Stimulated activated CD8-positive, alpha-beta memory T cell treated with anti-CD3 and anti-CD28 coated beads, Interleukin-15, amount 100 ng/mL, for 4 hours (primary cell): ENCODE results near the gene CBLL1.

Experiments
- DNase-seq, 2 donors: peaks; one replicate each; pipeline ENCODE4 v3.0.0-alpha.2; 2020; ENCODE audit warnings: low read depth in 2 of 2

CBLL1 gene

DNA sequence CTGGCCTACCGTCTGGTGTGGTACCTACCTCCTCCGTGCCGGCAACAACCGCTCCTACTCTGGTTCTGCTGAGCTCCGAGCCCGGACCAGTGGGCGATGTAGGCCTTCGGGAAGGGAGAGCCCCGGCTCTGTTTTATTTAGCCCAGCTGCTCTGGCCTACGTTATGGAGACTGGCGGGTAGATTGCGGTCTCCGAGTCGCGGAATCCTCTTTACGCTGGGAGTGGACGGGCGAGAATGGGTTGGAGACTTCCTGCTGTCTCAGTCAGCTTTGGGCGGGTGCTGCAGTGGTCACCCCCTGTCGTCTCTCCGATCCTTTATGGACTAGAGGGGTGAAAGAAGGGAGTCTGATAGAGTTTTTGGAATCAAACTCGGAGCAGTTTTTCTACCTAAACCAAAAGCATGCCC is 406 bp downstream of the CBLL1 start:
- DNase-seq: no peak

GRCh38 chr7:107746006-107746405 is 2.1 kb downstream of the CBLL1 start:
- DNase-seq: no peak

DNA sequence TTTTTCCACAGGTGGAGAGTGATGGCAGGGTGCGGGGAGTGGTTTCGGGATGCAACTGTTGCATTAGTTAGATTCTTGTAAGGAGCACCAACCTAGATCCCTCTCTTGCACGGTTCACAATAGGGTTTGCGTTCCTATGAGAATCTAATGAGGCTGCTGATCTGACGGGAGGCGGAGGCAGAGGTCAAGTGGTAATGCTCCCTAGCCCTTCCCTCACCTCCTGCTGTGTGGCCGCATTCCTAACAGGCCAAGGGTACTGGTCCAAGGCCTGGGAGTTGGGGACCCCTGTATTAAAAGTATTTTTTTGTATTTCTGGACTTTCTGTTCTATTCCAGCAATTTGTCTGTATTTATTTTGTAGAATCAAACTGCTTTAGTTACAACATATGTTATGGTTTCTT is 7.2 kb downstream of the CBLL1 start:
- DNase-seq: no peak

- no peak for DNase-seq
These were observed 10.7 kb downstream of the CBLL1 start for GRCh38 chr7:107754642-107755041.

- DNase-seq: no peak
These were observed 14.7 kb downstream of the CBLL1 start for GRCh38 chr7:107758667-107759066.

GRCh38 chr7:107767391-107767790 is 23.4 kb downstream of the CBLL1 start:
- no peak for DNase-seq

GRCh38 chr7:107768263-107768662 is 24.3 kb downstream of the CBLL1 start:
- no peak for DNase-seq

GRCh38 chr7:107773027-107773426 is 29.1 kb downstream of the CBLL1 start:
- DNase-seq: no peak

GRCh38 chr7:107777702-107778101 is 33.8 kb downstream of the CBLL1 start:
- DNase-seq: no peak

DNA sequence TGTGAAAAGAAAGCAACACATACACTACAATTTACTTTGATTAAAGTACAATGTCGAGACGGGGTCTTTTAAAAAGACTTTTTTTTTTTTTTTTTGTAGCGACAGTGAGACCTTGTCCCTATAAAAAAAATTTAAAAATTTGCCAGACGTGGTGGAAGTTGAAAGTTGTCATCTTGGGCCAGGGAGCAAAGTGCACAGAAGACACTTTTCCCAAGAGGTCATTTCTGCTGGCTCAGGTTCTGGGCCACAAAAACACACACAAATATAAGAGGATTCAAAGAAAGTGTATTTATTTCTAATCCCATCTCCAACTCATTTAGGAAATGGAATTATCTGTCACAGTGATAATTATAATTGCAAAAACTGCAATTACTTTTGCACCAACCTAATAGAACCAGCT is 34.3 kb downstream of the CBLL1 start:
- DNase-seq: no peak

DNA sequence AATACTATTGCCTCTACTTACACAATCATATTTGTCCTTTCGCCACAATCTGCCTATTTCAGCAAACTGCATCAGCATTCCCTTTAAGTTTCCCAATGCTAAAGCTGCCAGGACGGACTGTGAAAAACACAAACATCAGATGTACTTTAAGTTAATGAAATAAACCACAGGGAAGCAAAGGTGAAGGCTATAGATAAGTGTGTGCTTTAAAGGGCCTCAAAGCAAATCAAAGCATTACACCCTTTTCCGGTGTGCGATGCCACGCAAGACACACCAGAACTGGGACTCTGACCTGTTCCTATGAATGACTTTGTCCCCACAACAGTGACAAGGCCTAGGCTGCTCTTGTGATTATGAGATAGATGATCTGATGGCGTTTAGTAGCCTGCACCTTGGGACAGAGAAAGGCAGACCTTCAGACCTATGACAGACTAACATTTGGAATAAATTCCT is 35.7 kb downstream of the CBLL1 start:
- DNase-seq: no peak

GRCh38 chr7:107782374-107782773 is 38.4 kb downstream of the CBLL1 start:
- DNase-seq: no peak

- no peak for DNase-seq
These were observed 39.7 kb downstream of the CBLL1 start for GRCh38 chr7:107783648-107784047.

DNA sequence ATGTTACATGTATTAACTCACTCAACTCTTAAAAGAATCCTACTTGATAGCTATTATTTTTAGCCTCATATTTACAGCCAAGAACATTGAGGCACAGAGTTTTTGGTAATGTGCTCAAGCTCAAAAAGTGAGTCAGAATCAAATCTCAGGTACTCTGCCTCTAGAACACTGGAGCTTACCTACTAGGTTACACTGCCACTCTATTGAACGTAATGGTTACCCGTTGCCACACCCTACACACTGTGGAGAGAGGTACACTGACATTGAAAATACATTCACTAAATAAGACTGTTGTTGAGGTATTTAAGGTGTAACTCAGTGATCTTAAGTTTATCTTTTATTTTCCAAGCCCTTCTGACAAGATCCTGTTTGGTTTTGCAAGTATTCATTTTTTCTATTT is 41.2 kb downstream of the CBLL1 start:
- DNase-seq: no peak

- no peak for DNase-seq
These were observed 42.0 kb downstream of the CBLL1 start for GRCh38 chr7:107785926-107786325.

DNA sequence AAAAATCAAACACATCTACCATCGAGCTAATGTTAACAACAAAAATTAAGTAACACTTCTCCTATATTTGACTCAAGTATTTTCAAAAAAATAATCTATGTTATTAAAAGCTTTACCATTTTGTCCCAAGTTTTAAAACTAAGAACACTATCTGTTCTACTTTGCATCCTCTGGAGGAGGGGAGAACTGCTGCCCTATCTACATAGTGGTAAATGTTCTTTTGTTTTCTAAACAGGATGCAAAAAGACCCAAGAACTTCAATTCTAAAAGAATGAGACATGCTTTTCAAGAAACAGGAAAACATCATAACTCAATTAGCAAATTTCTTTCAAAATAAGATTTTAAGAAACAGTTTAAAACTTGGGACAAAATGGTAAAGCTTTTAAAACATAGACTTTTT is 44.3 kb downstream of the CBLL1 start:
- no peak for DNase-seq

- DNase-seq: no peak
These were observed 44.7 kb downstream of the CBLL1 start for GRCh38 chr7:107788662-107789061.

GRCh38 chr7:107789647-107790046 is 45.7 kb downstream of the CBLL1 start:
- DNase-seq: no peak

DNA sequence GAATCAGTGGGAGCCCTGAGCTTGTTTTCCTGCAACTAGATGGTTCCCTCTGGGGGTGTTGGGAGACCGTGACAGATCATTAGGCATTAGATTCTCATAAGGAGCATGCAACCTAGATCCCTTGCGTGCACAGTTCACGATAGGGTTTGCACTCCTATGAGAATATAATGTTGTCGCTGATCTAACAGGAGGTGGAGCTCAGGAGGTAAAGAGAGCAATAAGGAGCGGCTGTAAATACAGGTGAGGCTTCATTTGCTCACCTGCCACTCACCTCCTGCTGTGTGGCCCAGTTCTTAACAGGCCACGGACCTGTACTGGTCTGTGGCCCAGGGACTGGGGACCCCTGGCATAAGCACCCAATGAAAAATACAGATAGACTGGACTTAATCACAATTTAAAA is 48.4 kb downstream of the CBLL1 start:
- DNase-seq: no peak

GRCh38 chr7:107799647-107800264 is 55.8 kb downstream of the CBLL1 start:
- no peak for DNase-seq

DNA sequence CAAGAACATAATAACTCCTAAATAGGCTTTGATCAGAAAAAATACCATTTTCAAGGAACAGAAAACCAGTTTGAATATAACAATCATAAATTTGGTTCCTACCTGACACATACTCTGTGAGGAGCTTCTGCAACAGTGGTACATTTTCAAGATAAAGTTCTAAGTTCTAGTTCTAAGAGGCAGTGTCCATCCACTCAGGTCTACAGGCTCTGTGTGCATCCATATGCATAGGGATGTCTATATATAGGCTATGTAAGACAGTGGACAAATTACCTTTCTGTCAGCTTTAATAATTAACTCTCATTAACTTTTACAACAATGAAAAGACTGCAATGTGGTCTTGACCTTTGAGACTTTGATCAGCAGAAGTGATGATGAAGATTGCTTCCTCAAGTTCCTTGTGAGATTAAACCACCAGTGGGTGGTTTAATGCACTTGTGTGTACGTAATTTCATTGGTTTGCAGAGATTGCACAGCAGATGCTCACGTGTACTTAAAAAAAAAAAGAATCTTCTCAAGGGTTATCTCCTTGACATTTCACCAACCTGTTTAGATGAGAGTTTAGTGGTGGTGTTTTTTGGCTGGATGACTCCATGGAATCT is 59.2 kb downstream of the CBLL1 start, which contains the start of gene SLC26A3:
SLC26A3 (minus strand) TSS at position 215 of the 602 bp plus-strand sequence. CDS start 8,714 bp downstream, outside the sequence.
- DNase-seq: no peak

DNA sequence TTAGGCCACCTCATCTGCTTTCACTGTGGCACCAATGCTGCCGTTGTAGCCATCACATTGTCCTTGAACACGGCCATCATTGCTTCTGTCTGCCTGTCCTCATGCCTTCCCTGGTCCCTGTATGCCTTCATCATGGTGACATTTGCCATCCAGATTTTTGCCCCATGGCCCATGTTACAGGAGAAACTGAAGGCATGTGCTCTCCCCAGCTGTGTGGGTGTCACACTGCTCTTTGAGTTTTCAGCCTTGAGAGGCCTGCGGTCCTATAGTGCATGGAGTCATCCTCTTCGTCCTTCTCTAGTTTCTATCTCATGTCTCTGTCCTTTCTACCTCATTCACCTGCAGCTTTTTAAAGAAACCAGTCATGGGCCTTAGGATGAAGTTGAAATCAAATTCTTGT is 65.2 kb downstream of the CBLL1 start:
- DNase-seq: no peak

DNA sequence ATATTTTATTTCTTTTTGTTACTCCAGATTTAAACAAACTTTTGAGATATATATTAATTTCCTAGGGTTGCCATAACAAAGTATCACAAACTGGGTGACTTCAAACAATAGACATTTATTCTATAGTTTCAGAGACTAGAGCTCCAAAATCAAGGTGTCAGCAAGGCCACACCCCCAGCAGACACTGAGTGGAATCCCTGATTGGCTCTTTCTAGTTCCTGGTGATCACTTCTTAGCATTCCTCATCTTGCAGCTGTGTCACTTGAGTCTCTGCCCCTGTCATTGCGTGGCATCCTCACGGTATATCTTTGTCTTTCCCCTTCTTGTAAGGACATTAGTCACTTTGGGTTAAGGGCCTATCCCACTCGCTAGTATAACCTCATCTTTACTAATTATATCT is 66.7 kb downstream of the CBLL1 start:
- no peak for DNase-seq
